GM12872 (cell line): ENCODE results near the gene GPRC5C.

ENCODE experiments used
- TF ChIP-seq, protein P1 (sequence below): IDR thresholded peaks from 3 replicates; pipeline ENCODE4 v1.5.1; 2011; ENCODE audit warnings: low read depth, mild to moderate bottlenecking, low read length, moderate library complexity; ENCODE audit not compliant: insufficient read depth

GPRC5C gene

DNA sequence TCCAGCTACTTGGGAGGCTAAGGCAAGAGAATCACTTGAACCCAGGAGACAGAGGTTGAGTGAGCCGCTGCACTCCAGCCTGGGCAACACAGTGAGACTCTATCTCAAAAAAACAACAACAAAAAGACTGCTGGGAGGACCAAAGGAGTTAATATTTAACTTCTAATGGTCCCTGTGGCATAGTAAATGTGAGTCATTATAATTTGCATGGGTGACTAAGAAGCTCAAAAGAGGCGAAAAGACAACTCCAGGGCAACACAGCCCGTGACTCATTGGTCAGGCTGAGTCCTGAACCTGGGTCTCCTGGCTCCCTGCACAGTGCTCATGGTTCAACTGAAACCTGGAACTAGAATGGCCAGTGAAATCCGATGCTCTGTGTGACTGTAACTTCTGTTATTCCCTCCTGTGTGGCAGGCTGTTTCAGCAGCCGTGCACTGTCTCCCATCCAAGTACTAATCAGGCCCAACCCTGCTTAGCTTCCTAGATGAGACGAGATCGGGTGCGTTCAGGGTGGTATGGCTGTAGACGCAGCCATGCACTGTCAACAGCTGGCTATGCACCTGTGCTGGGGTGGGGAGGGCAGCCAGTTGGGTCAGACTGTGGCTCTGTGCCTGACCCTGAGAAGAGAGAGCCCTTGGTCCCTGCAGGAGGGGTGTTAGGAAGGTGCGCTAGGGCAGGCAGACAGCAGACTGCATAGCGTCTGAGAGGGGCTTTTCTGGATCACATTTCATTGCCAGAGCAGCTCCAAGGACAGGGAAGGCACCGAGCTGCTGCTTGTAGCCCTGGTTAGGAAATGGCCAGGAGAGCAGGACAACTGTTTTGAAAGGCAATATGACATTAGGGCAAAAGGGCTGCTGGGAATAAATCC lies 14.5 kb upstream of the GPRC5C start:
- TF ChIP-seq, protein P1, sequence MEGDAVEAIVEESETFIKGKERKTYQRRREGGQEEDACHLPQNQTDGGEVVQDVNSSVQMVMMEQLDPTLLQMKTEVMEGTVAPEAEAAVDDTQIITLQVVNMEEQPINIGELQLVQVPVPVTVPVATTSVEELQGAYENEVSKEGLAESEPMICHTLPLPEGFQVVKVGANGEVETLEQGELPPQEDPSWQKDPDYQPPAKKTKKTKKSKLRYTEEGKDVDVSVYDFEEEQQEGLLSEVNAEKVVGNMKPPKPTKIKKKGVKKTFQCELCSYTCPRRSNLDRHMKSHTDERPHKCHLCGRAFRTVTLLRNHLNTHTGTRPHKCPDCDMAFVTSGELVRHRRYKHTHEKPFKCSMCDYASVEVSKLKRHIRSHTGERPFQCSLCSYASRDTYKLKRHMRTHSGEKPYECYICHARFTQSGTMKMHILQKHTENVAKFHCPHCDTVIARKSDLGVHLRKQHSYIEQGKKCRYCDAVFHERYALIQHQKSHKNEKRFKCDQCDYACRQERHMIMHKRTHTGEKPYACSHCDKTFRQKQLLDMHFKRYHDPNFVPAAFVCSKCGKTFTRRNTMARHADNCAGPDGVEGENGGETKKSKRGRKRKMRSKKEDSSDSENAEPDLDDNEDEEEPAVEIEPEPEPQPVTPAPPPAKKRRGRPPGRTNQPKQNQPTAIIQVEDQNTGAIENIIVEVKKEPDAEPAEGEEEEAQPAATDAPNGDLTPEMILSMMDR, result no peak

DNA sequence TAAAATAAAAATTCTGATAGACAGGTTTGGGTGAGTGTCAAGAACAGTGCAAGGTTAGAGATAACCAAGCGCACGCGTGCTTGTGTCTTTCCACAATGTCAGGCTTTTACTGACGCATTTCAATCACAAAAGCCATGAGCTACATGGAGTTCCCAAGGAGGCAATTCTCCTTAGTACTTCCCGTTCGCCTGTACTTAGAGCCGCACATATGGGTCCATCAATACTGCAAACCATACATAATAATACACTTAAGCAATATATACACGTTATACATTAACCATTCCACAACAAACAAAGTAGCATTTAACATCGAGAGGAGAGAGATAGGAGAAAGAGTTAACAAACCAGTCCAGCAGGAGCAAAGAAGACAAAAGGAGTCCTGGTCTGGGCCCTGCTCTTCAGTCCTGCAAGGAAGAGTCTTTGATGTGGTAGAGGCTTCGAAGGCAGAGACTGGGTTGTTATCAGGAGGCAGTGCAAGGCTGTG lies 11.9 kb upstream of the GPRC5C start:
- TF ChIP-seq, protein P1, result no peak

DNA sequence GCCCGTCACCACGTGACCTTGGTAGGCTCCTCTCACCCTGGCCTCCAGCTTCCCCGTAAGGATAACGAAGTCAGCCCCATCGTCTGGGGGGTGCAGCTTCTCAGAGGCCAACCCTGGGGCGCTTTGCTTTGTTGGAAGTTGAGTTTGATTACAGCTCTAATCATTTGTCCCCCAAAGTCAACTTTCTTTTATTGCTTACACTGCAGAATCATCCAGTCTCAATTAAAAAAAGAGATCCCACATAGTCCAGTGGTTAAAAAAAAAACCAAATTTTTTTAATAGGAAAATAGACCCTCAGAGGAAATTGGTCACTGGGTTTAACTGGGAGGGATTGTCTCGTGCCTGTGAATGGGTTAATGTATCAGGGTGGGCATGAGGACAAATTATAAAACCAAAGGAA lies 7.8 kb upstream of the GPRC5C start:
- TF ChIP-seq, protein P1, result no peak

DNA sequence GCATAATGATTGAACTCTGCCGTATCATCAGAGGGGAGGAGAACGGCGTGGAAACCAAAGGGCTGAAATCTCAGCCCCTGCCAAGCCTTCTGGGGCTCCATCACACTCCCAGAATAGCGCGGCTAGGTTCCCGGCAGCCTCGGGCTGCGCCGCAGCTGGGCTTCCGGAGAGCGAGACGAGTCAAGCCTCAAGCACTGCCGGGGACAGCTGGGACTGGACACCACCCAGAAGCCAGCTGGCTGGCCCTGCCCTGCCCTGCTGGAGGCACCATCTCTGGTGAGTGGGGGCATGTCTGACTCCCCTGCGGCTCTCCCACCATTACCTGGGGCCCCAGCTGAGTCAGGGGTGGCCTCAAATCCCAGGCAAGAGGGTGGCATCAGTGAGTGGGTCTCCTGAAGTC lies 7.2 kb upstream of the GPRC5C start:
- TF ChIP-seq, protein P1, result no peak

DNA sequence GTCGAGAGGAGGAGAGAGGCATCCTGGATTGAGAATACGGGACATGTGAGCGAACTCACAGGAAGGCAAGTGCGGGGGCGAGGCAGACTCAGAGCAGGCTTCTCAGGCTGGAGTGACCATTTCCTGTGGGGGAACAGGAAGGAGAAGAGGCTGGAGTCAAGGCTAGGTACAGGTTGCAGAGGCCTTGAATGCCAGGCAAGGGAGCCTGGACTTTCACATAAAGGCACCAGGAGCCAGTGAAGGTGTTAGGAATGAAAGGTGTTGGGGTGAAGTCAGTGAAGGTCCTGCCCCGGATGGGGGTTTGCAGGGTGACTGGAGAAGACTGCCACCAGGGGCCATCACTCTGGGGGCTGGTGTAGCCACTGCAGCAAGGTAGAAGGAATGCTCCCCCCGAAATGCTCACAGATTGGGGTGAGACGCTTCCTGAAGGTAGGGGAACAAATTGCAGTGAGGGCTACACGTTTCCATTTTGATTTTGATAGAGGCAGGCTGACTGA lies 5.3 kb upstream of the GPRC5C start:
- TF ChIP-seq, protein P1, result no peak

DNA sequence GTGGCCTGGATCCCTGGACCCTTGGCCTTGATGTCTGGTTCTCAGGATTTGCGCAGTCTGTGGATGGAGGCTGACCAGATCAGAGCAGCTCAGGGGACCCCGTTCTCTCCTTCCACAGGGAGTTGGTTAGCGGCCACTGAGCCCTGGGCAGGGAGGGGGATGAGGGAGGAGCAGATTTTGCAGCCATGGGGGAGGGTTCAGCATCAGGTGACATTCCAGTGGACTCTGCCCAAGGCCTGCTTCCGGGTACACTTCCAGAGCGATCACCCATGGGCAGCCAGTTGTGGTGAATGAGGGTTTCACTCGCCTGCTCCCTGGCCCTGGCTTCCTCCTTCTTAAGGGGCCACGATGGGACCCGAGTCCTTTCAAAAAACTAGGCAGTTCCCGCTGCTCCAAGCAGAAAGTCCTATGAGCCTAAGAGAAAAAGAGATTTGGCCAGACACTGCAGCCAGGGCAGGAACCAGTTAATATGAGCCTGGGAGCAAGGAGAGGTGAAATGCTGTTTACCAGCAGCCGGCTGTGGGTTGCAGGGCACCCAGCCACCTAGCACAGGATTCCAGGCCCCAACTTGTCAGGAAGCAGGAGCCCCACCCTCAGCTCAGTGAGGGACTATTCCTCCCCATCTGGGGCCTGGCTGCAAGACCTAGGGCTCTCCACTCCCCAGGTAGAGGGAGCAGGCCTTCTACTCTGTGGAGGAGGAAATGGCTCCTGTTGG lies 4.7 kb upstream of the GPRC5C start:
- TF ChIP-seq, protein P1, result no peak

DNA sequence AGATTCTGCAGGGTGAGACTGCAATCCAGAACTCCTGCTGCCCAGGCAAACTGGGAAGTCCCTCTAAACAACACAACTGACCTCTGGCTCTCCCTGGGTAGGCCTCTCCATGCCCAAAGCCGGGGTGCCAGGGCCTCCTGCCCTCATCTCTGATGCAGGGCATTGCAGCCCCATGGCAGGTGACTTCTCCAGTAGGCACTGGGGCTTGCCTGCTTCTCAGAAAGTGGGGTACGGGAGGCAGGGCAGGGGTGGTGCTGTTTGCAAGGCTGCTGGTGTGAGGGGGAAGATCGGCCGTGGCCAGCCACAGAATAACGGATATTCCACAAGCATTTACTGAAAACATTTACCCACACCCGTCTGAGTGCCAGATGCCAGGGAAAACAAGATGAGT lies 4.1 kb upstream of the GPRC5C start:
- TF ChIP-seq, protein P1, result no peak
